GM18519 (cell line): Measurements from ENCODE around the gene ANO7.

Experiments used
- ATAC-seq: cut with Tn5 transposase; IDR thresholded peaks from one replicate; pipeline ENCODE4 v1.9.1; 2021; ENCODE audit warnings: mild to moderate bottlenecking, moderate library complexity; ENCODE audit not compliant: unreplicated experiment, low FRiP score

The ANO7 gene

DNA sequence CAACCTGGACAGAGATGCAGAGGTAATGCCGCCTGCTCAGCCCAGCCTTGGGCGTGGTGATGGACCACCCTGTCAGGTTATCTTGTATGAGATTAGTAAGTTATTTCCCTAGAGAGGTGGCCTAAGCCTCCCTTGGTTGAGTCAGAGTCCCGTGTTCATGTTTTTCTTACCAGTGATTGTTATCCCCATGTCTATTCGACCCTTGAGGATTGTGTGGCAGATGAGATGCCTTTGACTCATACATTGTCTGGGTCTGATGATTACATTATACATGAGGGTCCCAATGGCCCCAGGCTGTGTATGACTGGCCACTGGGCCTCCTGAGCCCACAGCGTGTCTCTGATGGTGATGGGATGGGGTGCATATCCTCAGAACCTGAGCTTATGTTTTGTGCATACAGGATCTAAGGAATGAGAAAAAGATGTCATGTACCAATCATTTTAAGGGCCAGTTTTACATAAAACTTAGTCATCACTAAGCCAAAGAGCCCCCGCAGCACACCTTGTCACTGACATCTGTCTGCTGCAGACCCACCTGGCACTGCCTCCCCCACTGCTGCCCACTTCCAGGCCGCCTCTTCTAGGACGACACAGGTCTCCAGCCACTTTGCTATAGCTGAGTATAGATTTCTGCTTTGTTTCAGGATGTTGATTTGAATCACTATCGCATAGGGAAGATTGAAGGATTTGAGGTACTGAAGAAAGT, 30.5 kb upstream of the ANO7 start:
- ATAC-seq, result no peak

DNA sequence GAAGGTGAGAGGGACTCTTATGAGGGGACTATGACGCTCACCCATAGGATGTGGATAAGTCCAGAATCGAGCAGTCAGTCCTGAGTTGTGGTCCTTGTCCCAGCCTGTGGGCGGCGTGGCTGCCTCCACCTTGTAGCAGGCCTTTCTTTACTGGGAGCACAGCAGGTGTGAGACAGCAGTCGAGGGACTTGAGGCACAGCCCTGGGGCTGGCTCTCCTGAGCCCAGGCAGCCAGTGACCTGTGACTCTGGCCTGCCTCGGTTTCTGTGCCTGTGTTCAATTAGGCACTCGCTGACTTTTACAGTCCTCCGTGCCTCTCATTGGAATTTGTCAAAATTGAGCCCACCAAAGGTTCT, 30.0 kb upstream of the ANO7 start:
- no peak for ATAC-seq

DNA sequence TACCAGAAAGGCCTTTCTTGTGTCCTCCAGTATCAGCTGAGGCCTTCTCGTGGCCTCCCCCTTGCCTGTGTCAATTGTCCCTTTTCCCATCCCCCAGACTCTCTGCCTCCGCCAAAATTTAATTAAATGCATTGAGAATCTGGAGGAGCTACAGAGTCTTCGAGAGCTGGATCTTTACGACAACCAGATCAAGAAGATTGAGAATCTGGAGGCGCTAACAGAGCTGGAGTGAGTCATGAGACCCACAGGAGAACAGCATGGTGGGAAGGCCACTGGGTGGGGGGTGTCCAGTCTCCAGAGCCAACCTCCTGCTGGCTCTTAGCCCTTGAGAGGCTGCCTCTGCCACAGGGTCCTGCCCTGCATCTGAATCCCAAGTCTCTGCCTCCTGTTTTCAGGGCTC, 29.4 kb upstream of the ANO7 start:
- ATAC-seq, result no peak

DNA sequence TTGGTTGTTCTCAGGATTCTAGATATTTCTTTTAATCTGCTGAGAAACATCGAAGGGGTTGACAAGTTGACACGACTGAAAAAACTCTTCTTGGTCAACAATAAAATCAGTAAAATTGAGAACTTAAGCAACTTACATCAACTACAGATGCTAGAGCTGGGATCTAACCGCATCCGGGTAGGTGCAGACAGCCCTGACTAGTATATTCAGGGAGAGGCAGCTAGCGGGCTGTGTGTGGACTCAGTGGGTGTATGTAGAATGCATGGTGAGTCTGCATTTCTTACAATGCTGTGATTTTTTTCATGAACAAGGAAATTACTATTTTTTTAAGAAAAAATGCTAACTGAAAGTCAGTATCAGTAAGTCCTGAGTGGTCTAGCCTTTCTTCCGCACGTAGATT, 28.2 kb upstream of the ANO7 start:
- ATAC-seq, result no peak

DNA sequence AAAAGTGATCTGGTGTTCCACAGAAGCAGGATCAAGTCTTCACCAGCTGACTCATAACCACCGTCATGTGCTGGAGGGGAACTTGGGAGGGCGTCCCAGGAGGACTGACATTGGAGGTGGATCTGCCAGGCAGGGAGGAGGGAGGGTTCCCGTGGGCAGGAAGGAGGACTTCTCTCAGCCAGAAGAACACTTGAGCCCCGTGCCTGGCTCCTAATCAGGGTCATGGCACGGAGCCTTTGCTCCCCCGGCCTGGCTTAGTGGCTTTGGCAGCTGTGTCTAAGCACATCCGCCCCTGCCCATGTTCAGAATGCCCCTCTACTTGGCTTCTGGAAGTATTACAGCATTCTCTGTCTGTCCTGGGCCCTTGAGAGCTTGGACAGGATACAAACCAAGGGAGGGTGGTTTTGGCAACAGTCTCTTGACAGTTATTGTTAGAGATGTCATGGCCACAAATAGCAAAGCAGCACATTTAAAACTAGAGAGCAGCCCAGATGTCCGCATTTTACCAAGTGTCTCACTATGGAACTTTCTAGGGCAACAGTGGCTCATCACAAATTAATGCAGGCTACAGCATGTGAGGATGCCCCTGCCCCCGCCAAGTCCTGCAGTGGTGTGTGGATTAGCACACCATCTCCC, 26.7 kb upstream of the ANO7 start:
- no peak for ATAC-seq

DNA sequence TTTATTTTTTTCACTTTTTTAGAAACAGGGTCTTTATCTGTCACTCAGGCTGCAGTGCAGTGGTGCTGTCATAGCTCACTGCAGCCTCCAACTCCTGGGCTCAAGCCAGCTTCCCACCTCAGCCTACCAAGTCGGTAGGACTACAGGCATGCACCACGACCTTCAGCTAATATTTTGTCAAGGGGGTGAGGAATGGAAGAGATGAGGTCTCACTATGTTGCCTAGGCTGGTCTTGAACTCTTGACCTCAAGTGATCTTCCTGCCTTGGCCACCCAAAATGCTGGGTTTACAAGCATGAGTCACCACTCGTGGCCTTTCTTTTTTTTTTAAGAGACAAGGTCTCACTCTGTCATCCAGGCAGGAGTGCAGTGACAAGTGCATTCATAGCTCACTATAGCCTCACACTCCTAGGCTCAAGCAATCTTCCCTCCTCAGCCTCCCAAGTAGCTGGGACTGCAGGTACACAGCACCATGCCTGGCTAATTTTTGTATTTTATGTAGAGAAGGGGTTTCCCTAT, 24.8 kb upstream of the ANO7 start:
- ATAC-seq, result no peak

DNA sequence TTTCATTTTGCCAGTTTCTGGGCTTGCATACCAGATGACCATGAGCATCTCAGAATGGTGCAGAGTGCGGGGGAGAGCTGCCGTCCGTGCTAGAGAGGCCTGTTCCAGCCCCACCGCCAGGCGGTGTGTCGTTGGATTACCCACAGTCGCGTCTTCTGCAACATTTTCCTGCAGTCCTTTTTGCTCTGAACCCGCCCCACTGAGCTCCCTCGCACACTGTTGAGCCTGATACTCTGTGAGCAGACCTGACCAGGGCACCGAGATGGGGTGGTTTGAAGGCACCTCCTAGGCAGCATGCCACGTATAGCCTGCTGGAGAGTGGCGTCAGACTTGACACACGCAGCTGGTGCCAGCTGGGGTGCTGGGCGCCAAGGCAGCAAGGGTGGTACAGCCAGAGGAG, 20.1 kb upstream of the ANO7 start:
- no peak for ATAC-seq

DNA sequence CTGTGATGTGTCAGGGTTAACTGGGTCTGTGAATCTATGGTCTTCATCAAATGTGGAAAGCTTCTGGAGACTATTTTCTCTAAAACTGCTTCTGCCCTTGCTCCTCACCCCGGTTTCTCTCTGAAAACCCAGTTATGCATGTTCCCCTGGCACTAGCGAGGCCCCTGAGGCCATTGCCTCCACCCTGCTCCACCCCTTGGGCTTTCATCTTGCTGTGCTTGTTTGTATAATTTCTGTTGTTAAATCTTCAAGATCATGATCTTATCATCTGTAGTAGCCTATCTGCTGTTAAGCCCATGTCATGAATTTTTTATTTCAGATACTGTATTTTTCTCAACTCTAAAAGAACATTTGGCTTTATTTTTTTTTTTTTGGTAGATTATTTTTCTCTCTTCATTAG, 14.9 kb upstream of the ANO7 start:
- ATAC-seq, result no peak

DNA sequence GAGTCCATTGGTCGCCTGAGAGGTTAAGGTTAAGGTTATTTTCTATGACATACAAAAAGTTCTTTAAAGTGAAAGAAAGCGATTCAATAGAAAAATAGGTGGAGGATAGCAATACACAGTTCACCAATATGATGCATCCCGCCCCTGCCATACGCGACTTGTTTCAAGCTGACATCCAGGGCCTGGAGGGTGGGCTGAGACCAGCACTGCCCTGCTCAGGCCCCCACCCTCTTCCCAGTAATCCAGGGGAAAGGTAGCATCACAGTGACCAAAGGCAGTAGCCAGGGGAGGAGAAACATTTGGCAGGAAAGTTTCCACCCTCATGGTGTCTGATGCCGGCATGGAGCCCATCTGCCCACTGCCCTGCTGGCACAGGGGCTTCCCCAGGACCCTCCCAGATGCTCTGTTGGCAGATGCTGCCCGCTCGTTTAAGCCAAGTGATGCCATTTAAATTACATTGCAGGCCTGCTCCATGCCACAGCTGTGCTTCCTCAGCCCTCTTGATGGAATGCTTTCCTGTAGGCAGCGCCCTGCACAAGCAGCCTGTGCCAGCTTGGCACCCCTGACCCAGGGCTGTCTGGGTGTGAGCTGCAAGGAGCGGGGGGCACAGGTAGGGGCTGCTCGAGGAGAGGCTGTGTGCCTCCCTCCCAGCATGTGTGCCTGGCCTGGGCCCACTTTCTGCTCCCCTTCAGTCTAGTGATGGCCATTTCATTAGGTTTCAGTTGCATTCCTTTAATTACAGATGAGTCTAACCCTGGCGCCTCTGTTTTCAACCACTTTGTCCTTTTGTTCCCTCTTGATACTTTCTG, 10.7 kb upstream of the ANO7 start:
- ATAC-seq, result no peak

DNA sequence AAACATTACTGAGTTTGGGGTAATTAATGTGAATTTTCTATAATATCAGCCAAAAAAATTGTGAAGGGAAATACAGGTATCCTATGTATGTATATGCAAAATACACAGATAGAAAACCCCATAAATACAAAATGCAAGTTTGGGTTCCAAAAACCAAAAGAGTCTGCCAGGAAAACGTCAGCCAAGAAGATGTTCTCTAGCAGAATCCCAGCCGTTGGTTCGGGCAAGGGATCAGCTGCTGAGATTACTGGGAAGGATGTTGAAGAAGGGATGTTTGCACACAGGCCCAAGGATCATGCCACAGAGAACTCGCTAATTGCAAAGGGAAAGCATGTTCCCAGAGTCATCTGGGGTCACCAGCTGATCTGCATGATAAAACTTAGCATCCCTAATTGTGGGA, 9.5 kb upstream of the ANO7 start:
- no peak for ATAC-seq

DNA sequence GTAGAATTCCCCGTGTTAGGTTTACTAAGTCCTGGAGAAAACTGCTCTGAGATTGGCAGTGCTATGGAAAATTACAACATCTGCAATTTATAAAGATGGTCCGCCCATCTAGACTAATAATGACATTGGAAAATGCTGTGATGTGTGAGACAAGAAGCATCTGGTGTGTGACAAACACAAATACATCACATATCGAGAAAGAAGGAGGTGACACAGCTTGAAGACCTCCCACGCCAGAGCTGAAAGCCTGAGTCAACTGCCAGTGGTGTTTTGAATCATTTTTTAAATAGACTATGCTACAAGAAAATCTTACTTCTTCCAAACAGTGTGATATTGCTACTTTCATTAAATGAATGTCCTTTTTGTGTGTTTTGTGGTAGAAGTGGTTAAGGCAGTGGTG, 8.6 kb upstream of the ANO7 start:
- no peak for ATAC-seq

DNA sequence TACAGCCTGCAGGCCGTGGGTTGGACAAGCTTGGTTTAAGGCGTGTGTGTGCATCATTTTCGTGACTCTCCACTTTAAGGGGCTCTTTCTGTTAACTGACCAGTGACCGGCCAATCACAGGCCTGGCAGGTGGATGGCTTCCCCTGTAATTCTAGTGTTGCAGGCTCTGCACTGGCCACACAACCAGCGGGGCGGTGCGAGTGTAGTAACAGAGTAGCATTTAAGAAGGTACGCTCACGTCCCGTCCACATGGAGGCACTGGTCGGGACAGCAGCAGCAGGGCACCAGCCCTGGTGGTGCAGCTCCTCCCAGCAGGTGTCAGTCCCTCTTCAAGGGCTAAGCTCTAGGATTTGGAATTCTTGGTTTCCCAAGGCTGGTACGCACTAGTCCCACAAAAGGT, 8.0 kb upstream of the ANO7 start:
- ATAC-seq, result no peak

DNA sequence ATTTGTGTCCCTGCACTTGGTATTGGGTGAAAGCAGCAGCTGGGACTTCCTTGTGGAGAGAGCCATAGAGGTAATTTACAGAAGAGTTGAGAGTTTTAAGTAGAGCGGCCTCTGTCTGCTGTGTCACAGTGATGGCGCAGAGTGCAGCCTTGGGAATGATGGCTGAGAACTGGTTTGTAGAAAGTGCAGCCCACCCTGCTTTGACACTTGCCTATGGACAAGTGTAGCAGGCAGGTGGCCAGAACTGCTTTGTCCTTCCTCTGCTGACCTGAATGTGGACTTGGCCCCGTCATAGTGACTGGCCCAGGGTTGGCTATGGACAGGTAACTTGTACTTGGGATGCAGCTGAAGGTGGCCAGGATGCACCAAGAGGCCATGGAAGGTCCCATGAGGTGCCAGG, 6.4 kb upstream of the ANO7 start:
- ATAC-seq, result no peak

DNA sequence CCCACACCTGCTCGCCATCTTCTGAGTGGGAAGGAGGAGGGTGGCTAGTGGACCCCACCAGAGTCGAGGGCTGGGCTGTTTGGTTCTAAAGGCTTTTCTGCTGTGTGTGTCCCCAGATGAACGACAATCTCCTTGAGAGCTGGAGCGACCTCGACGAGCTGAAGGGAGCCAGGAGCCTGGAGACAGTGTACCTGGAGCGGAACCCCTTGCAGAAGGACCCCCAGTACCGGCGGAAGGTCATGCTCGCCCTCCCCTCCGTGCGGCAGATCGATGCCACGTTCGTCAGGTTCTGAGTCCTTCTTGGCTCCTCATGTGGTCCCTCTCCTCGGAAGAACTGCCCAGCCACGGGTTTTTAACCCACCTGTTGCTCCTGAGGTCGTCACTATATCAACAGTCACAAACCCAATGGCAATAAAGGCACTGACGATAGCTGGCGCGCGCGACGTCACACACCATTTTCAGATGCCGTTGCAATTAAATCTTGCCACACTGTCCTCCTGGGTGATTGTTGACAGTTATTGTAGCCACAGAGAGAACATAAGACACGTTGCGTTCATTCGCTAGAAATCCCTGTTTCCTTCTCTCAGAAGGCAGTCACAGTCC, 5.8 kb upstream of the ANO7 start:
- ATAC-seq, result no peak

DNA sequence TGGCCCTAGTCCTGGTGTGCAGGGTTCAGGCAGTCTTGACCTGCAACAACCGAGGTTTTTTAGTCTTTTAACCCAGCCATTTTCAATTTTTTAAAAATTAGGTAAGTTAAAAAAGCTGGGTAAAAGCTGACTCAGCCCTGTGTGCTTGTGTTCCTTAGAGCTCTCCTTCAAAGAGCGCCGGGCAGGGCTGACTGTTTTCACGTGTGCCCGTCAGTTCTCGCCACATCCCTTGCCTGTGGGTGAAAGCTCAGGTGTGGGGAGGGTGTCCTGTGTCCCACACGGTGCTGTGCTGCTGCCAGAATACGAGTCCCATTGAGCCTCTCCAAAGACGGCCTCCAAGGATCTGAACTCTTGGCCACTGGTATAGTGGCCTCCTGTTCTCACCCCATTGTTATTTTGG, 5.3 kb upstream of the ANO7 start:
- no peak for ATAC-seq

DNA sequence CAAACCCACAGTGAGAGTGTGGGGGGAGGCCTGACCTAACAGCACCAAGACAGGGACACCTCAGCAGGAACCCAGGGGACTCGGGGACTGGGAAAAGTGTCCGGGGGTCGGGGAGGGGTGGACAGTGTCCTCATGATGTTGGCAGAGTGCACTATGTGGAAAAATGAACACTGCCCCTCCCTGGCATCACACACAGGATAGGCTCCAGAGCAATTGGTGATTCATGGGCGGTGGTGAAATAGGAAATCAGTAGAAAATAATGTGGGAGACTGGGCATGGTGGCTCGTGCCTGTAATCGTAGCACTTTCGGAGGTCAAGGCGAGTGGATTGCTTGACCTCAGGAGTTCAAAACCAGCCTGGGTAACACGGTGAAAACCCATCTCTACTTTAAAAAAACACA, 3.6 kb upstream of the ANO7 start:
- ATAC-seq, result no peak

DNA sequence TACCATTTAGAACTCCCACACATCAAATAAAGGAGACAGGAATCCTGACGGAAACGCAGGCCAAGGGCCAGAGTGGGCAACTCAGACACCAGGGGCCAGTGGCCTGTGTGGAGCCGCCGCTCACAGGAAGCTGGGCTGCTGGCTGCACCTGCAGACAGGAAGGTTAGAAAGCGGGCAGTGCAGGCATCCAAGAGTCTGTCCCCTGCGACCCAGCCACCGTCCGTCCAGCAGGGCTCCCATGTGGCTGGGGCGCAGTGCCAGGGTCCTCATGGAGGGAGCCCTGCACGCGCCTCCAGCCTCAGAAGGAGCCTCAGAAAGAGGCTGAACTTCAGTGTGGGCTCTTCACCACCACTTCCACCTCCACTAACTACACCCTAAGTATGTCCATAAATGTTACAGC, 2.5 kb upstream of the ANO7 start:
- no peak for ATAC-seq

DNA sequence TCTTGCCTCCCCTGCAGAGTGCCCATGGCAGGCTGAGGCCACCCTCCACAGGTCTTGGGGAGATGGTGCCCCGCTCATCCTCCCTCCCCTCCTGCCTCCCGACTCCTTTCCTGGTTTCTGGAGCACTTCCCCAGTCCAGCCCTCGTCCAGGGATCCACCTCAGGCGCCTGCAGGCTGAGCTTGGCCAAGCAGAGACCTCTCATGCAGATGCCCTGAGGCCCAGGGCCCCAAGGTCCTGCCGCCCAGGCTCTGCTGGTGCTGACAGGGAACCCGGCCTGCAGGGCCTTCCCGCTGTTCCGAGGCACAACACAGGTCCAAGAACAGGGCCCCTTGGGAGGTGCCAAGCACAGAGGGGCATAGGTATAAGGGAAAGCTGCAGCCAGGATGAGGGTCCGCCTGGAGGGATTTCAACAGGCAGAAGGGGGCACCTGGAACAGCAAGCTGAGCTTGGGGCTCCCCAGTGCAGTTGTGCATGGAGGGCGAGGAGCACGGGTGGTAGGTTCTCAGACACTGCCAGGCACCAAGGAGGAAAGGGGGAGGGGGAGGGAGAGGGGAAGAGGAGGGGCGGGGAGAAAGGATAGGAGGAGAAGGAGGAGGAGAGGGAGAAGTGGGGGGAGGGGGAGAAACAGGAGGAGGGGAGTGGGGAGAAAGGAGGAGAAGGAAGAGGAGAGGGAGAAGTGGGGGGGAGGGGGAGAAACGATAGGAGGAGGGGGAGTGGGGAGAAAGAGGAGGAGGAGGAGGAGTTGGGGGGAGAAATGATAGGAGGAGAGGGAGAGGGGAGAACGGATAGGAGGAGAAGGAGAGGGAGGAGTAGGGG, 1.2 kb upstream of the ANO7 start:
- ATAC-seq, result no peak

DNA sequence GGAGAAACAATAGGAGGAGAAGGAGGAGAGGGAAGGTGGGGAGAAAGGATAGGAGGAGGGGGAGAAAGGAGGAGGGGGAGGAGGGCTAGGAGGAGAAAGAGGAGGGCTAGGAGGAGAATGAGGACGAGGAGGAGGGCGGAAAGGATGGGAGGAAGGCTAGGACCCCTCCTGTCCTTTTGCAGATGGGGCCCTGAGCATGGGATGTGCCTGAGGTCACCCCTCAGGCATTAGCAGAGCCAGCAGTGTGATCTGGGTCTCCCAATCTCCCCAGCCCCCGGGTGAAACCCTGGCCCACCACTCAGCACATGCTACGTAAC, 601 bp upstream of the ANO7 start:
- no peak for ATAC-seq

DNA sequence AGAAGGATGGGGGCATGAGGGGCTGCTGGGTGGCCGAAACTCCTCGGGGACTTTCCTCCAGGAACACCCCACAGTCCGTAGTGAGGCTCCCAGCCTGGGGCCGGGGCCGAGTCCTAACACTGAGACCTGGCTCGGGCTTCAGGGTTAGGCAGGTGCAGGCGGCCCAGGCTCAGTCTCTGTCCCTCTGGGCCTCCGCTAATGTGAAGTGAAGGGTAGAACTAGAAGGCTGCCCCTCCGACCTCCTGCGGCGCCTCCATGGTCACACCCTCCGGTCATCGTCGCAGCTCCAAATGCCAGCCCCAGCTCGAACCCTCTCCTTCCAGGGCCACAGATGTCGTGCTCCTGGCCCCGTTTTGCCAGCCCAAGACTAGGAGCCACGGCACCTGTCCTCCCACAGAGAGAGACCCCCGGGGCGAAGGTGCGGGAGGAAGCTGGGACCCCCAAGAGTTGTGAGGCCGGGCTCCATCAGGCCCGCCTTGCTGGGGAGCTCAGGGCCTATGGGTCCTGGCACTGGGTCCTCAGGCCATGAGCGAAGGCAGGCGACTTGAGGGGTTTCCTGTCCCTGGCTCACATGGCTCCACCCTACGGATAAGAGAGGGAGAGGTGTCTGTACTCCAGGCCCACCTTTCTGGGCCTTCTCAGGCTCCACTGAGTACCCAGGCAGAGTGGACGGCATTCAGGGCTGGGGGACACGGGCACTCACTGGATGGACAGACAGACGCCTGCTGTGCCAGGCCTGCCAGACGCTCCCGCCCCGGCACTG, 797 bp downstream of the ANO7 start:
- no peak for ATAC-seq
